ENCODE measurements around the gene CDH18.

CDH18 gene

DNA sequence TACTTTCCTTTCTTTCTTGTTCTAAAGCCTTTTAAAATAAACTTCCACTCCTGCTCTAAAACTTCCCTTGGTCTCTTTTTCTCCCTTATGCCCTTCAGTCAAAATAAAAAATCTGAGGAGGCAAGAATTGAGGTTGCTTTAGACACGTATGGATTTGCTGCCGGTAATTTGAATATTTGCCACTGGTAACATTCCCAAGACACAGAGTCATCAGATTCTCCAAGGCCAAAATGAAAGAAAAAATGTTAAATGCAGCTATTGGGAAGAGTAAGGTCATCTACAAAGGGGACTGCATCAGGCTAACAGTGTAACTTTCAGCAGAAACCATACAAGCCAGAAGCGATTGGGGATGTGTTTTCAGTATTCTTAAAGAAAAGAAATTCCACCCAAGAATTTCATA, 311.1 kb downstream of the CDH18 start:
- no peak for TF ChIP-seq CTCF (IDR thresholded peaks at IDR 0.05; ENCODE audit: unreplicated experiment in 3 of 3)
- peaks cover 18% of the 10 kb centered on the region for H3K9me3 Mint-ChIP-seq
- no peak overlapping the region for H3K4me3 Mint-ChIP-seq
- H3K27me3 Mint-ChIP-seq (ENCODE audit: low read depth): no peaks in the 10 kb centered on the region
- no peaks in the 10 kb centered on the region for H3K4me1 Mint-ChIP-seq
- no peak overlapping the region for H3K27ac Mint-ChIP-seq
- H3K36me3 Mint-ChIP-seq (ENCODE audit: low read depth): no peaks in the 10 kb centered on the region

DNA sequence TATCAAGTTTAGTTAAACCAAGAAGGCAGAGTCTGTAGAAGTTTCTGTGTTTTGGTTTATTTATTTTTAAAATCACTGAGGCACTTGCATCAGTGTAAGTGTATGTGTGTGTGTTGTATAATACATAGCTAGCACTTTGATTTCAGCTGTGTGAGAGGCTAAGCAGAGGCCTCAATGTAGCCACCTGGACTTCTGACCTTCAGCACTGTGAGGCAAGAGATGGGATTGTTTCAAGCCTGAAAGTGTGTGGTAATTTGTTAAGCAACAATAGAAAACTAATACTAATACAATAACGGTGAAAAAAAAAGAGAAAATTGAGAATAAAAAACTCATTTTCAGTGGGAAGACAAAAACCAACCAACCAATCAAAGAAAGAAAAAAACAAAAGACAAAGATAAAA, 327.3 kb downstream of the CDH18 start:
- Mint-ChIP-seq H3K27me3 (ENCODE audit: low read depth) (no peaks in the 10 kb centered on the region), H3K36me3 (ENCODE audit: low read depth) (no peaks in the 10 kb centered on the region), H3K4me3 (no peak overlapping the region), H3K9me3 (no peaks in the 10 kb centered on the region), H3K4me1 (no peaks in the 10 kb centered on the region), H3K27ac (no peak overlapping the region)
- TF ChIP-seq CTCF (IDR thresholded peaks at IDR 0.05; ENCODE audit: unreplicated experiment in 3 of 3): no peak

DNA sequence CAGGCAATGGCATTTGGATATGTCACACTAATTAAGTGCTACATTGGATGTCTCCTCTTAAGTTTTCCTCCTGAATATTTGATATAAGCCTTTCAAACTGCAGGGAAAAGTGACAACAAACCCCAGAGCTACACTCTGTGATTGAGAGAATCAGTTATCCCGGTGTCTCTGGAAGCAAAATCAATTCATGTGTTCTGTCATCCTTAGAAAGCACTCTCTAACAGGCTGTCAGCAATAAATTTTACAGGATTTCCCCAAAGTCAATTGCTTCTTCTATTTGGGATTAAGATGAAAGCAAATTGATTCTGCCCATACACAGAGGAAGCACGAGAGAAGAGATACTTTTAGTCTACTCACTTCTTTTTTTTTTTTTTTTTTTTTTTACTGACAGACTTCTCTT, 332.4 kb downstream of the CDH18 start:
- Mint-ChIP-seq H3K36me3 (ENCODE audit: low read depth) (no peaks in the 10 kb centered on the region), H3K9me3 (no peaks in the 10 kb centered on the region), H3K4me1 (no peaks in the 10 kb centered on the region), H3K4me3 (no peak overlapping the region), H3K27ac (no peak overlapping the region), H3K27me3 (ENCODE audit: low read depth) (no peaks in the 10 kb centered on the region)
- TF ChIP-seq CTCF (IDR thresholded peaks at IDR 0.05; ENCODE audit: unreplicated experiment in 3 of 3): no peak

DNA sequence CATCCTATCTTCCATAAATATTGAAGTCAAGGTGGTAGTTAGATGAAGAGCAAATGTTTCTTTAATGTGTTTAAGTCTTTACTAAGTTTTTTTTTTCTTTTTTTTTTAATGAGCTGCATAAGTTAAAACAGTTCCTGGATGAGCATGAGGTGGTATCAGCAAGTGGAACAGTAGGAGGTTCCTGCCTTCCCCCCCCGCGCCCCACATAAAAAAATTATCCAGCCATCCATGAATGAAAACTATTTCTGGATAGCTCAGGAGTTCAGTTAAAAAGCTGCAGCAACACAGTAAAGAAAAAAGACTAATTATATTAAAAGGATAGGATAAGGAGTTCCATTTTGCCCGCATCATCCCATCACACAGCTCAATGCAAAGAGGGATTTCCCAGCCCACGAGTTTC, 349.5 kb downstream of the CDH18 start:
- Mint-ChIP-seq H3K9me3 (peaks cover 2% of the 10 kb centered on the region), H3K4me3 (no peak overlapping the region), H3K27me3 (ENCODE audit: low read depth) (no peaks in the 10 kb centered on the region), H3K4me1 (no peaks in the 10 kb centered on the region), H3K27ac (no peak overlapping the region), H3K36me3 (ENCODE audit: low read depth) (no peaks in the 10 kb centered on the region)
- TF ChIP-seq CTCF (IDR thresholded peaks at IDR 0.05; ENCODE audit: unreplicated experiment in 3 of 3): no peak

- no peak overlapping the region for H3K27ac Mint-ChIP-seq
- no peaks in the 10 kb centered on the region for H3K9me3 Mint-ChIP-seq
- H3K4me1 Mint-ChIP-seq: no peaks in the 10 kb centered on the region
- no peaks in the 10 kb centered on the region for H3K27me3 Mint-ChIP-seq (ENCODE audit: low read depth)
- H3K36me3 Mint-ChIP-seq (ENCODE audit: low read depth): no peaks in the 10 kb centered on the region
- TF ChIP-seq CTCF (IDR thresholded peaks at IDR 0.05; ENCODE audit: unreplicated experiment in 3 of 3): no peak
- no peak overlapping the region for H3K4me3 Mint-ChIP-seq
Measured at GRCh38 chr5:19630876-19631275, 357.1 kb downstream of the CDH18 start.

- Mint-ChIP-seq H3K9me3 (no peaks in the 10 kb centered on the region), H3K4me3 (no peak overlapping the region), H3K27ac (no peak overlapping the region), H3K27me3 (ENCODE audit: low read depth) (no peaks in the 10 kb centered on the region), H3K36me3 (ENCODE audit: low read depth) (no peaks in the 10 kb centered on the region), H3K4me1 (no peaks in the 10 kb centered on the region)
- TF ChIP-seq CTCF (IDR thresholded peaks at IDR 0.05; ENCODE audit: unreplicated experiment in 3 of 3): no peak
Measured at GRCh38 chr5:19626211-19626610, 361.8 kb downstream of the CDH18 start.

Data from nephron (organoid).